ENCODE measurements around the gene CFAP92.

- no peak for TF ChIP-seq CTCF (IDR thresholded peaks at IDR 0.05)
- TF ChIP-seq POLR2A (IDR thresholded peaks at IDR 0.05) = no peak
Observed at GRCh38 chr3:129025691-129026435, 32.0 kb upstream of the CFAP92 start.

Data from testis (tissue), 2 donors.